MCF 10A (cell line): ENCODE data around the gene KRT14. TPM values are rescaled to one million over a fixed set of nuclear protein-coding genes. Genes with fewer than 3 reads are reported as not detected.

ENCODE experiments used
- BruUV-seq: library from RNA; stranded (reverse); fragments of 400-500 nt; replicated peaks from 2 replicates; lab custom pipeline; 2021; lab: Mats Ljungman, UMichigan
- CTCF ChIA-PET: fragments of 300-600 bp; sonication (Branson Sonifier 250); formaldehyde crosslinking; extraction: SDS; loops from one replicate; lab custom pipeline; 2021; ENCODE audit warnings: antibody characterized with exemption, inconsistent platforms; lab: Yijun Ruan, JAX
- POLR2A ChIA-PET: fragments of 300-600, 350-650 bp; sonication (Branson Sonifier 250); formaldehyde crosslinking; extraction: SDS; loops from one replicate; lab custom pipeline; 2020; ENCODE audit warnings: antibody characterized with exemption, inconsistent platforms; lab: Yijun Ruan, JAX
- DNase-seq: peaks from one replicate; pipeline ENCODE4 v3.0.0-alpha.2; 2018; ENCODE audit not compliant: unreplicated experiment
- H3K27ac Mint-ChIP-seq: one replicate; pipeline ENCODE4 v1.8.0; 2022; ENCODE audit warnings: mild to moderate bottlenecking, low read depth, mixed read lengths; ENCODE audit not compliant: unreplicated experiment
- H3K27me3 Mint-ChIP-seq: one replicate; pipeline ENCODE4 v1.8.0; 2022; ENCODE audit warnings: mixed read lengths; ENCODE audit not compliant: insufficient read depth, unreplicated experiment
- H3K36me3 Mint-ChIP-seq: one replicate; pipeline ENCODE4 v1.8.0; 2022; ENCODE audit warnings: mild to moderate bottlenecking, moderate library complexity, mixed read lengths; ENCODE audit not compliant: insufficient read depth, unreplicated experiment
- H3K4me1 Mint-ChIP-seq: one replicate; pipeline ENCODE4 v1.8.0; 2022; ENCODE audit warnings: mixed read lengths; ENCODE audit not compliant: insufficient read depth, unreplicated experiment
- H3K4me3 Mint-ChIP-seq: one replicate; pipeline ENCODE4 v1.8.0; 2022; ENCODE audit warnings: mild to moderate bottlenecking, moderate library complexity, mixed read lengths; ENCODE audit not compliant: unreplicated experiment
- H3K9me3 Mint-ChIP-seq: one replicate; pipeline ENCODE4 v1.8.0; 2022; ENCODE audit warnings: mixed read lengths; ENCODE audit not compliant: unreplicated experiment
- intact Hi-C: fragments of 100-400 bp; cut with micrococcal nuclease; formaldehyde crosslinking; loops from 2 replicates; pipeline ENCODE4 v1.14.1; 2022
- total RNA-seq: library from RNA; stranded (reverse); gene quantifications from 2 replicates; pipeline ENCODE4 v1.2.3, GENCODE V29; 2022
- TF ChIP-seq, protein P1 (sequence below): fragments of 200-600 bp; IDR thresholded peaks from one replicate; pipeline ENCODE4 v1.8.0; 2022; ENCODE audit warnings: antibody characterized with exemption, mild to moderate bottlenecking; ENCODE audit not compliant: unreplicated experiment

Gene KRT14
- total RNA-seq, 1 experiment from 2014 or later, result 1,755 TPM

DNA sequence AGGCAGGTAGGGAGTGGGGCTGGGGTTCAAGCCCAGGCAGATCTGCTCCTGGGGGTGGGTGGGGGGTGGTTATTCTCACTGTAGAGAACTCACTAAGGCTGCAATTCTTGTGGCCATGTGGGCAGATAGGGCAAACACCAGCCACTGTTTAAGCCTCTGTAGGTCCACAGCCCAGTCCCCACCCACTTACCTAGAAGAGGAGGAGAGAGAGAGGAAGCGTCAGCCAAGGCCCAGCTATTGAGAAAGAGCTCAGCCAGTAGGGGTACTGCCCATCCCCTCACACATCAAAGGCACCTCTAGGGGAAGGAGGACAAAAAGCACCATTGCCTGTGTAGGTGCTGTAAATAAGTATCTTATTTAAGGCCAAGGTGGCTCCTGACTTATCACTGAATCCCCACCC is 13.0 kb upstream of the KRT14 start:
- no peaks in the 10 kb centered on the region for H3K27me3 Mint-ChIP-seq
- intact Hi-C loops, result no loop called here
- ChIA-PET CTCF (no interaction called here), POLR2A (interaction anchor here (0.6 kb wide), 1 partner anchor 528 kb away, joined by 3 read pairs; no protein-coding TSS in a partner anchor)
- H3K36me3 Mint-ChIP-seq, result no peaks in the 10 kb centered on the region
- BruUV-seq, result no TSS peak
- H3K4me3 Mint-ChIP-seq, result no peak overlapping the region
- no peak for DNase-seq
- H3K9me3 Mint-ChIP-seq, result no peaks in the 10 kb centered on the region
- H3K27ac Mint-ChIP-seq, result no peak overlapping the region
- H3K4me1 Mint-ChIP-seq, result peaks cover 10% of the 10 kb centered on the region
- TF ChIP-seq, protein P1, sequence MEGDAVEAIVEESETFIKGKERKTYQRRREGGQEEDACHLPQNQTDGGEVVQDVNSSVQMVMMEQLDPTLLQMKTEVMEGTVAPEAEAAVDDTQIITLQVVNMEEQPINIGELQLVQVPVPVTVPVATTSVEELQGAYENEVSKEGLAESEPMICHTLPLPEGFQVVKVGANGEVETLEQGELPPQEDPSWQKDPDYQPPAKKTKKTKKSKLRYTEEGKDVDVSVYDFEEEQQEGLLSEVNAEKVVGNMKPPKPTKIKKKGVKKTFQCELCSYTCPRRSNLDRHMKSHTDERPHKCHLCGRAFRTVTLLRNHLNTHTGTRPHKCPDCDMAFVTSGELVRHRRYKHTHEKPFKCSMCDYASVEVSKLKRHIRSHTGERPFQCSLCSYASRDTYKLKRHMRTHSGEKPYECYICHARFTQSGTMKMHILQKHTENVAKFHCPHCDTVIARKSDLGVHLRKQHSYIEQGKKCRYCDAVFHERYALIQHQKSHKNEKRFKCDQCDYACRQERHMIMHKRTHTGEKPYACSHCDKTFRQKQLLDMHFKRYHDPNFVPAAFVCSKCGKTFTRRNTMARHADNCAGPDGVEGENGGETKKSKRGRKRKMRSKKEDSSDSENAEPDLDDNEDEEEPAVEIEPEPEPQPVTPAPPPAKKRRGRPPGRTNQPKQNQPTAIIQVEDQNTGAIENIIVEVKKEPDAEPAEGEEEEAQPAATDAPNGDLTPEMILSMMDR, result no peak

DNA sequence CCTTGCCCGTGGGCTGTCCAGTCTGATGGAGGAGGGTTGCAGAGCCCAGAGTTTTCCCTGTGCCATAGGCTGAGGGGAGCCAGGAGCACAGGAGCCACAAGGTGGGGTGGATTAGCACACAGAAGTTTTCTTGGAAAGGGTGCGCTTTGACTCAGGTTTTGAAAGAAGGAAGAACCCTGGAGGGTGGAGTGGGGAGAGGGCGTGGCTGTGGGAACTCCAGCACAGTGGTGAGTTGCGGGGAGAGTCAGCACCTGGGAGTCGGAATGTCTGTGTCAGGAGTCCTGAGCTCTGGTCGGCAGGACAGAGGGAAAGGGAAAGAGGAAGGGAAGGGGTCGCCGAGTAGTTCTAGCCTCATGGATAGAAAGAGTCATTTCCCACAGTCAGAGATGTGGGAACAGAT is 8.9 kb upstream of the KRT14 start:
- H3K27me3 Mint-ChIP-seq, result no peaks in the 10 kb centered on the region
- DNase-seq, result no peak

DNA sequence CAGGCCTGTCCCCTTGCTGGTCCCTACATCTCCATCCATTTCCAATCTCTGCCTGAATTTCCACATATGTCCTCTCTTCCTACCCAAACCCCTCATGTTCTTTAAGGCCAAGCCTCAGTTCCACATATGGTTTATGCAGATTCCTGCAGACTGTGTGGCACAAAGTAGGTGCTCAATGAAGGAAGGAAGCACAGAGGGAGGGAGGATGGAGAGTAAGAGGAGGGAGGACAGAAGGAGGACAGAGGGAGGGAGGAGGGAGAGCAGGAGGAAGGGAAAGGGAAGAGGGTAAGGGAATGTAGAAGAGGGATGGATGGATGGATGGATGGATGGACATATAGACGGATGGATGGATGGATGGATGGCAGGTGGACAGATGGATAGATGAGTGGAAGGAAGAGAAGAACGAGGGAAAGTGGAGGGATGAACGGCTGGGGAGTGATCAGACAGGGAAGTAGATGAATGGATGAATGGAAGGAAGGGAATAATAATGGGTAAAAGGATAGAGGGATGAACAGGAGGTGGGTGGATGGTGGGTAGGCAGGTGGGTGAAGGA is 7.7 kb upstream of the KRT14 start:
- ChIA-PET POLR2A (interaction anchor here (1.9 kb wide), 1 partner anchor 8 kb away, joined by 7 read pairs; no protein-coding TSS in a partner anchor), CTCF (interaction anchor here (1.6 kb wide), 1 partner anchor 54 kb away, joined by 5 read pairs; no protein-coding TSS in a partner anchor)
- TF ChIP-seq, protein P1, result no peak
- intact Hi-C loops, result no loop called here
- H3K4me3 Mint-ChIP-seq, result no peak overlapping the region
- H3K27me3 Mint-ChIP-seq, result no peaks in the 10 kb centered on the region
- peaks cover 14% of the 10 kb centered on the region for H3K4me1 Mint-ChIP-seq
- H3K9me3 Mint-ChIP-seq, result no peaks in the 10 kb centered on the region
- H3K36me3 Mint-ChIP-seq, result no peaks in the 10 kb centered on the region
- no peak overlapping the region for H3K27ac Mint-ChIP-seq
- no peak for DNase-seq
- no TSS peak for BruUV-seq

More for the DNA sequence above, 8.9 kb upstream of the KRT14 start:
- intact Hi-C loops, result no loop called here
- Mint-ChIP-seq H3K4me3 (no peak overlapping the region), H3K27ac (no peak overlapping the region), H3K36me3 (no peaks in the 10 kb centered on the region), H3K4me1 (peaks cover 14% of the 10 kb centered on the region), H3K9me3 (no peaks in the 10 kb centered on the region)
- ChIA-PET CTCF (interaction anchor here (0.8 to 1.6 kb wide), 5 partner anchors 13 to 71 kb away, joined by 3 to 5 read pairs (median 4); no protein-coding TSS in a partner anchor), POLR2A (no interaction called here)
- BruUV-seq, result no TSS peak
- TF ChIP-seq, protein P1, result no peak

DNA sequence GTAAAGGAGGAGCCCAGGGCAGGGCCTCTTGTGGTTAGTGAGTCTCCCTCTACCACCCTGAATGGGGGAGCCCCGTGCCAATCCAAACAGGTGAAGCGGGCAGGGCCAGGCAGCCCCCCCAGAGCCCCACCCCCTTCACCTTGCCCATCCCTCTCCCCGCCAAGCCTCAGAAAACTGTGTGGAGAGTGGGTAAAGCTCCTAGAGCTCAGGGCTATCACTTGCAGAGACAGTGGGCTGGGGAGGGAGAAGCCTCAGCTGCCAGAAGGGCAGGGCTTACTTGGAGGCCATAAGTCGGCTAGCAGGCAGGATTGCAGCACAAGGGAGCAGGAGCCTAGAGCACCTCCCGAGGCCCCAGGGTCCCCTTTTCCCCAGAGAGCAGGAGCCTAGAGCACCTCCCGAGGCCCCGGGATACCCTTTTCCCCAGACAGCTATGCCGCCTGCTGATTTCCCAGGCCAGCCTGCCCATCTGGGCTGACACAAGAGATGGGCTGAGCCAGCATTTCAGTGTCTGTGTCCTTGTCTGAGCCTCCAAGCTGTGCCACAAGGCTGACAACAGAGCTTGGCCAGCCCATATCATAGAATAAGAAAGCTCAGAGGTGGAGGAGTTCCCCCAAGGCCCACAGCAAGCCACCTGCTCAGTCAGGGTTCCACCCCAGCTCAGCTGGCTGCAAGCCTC is 6.7 kb upstream of the KRT14 start:
- BruUV-seq, result no TSS peak
- CTCF ChIA-PET, result interaction anchor here (1.0 kb wide), 1 partner anchor 9 kb away, joined by 3 read pairs; no protein-coding TSS in a partner anchor
- Mint-ChIP-seq H3K4me3 (no peak overlapping the region), H3K9me3 (no peaks in the 10 kb centered on the region), H3K36me3 (no peaks in the 10 kb centered on the region), H3K27ac (no peak overlapping the region), H3K4me1 (peaks cover 20% of the 10 kb centered on the region), H3K27me3 (no peaks in the 10 kb centered on the region)
- TF ChIP-seq, protein P1, result no peak
- intact Hi-C loops, result no loop called here
- no peak for DNase-seq
- POLR2A ChIA-PET, result interaction anchor here (0.7 to 1.9 kb wide), 2 partner anchors 9 to 44 kb away, joined by 3 to 7 read pairs; no protein-coding TSS in a partner anchor
